NCI-H510A (cell line): ENCODE measurements around the gene ATRAID.

Experiments
- DNase-seq: peaks from one replicate; lab custom pipeline; 2025; lab: John Stamatoyannopoulos, UW

The ATRAID gene

DNA sequence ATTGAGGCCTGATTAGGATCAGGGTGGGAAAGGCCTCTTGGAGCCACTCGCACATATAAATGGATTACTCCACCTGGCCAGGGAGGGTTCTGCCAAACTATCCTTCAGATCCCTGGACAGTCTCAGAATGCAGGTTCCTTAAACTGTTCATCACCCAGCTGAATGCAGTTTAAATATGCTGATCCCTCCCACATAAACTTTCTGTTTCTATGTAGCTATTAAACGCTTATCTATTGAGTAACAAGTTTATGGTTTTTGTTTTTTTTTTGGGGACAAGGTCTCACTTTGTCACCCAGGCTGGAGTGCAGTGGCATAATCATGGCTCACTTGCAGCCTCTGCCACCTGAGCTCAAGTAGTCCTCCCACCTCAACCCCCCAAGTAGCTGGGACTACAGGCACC lies 7.2 kb downstream of the ATRAID start:
- no peak for DNase-seq

DNA sequence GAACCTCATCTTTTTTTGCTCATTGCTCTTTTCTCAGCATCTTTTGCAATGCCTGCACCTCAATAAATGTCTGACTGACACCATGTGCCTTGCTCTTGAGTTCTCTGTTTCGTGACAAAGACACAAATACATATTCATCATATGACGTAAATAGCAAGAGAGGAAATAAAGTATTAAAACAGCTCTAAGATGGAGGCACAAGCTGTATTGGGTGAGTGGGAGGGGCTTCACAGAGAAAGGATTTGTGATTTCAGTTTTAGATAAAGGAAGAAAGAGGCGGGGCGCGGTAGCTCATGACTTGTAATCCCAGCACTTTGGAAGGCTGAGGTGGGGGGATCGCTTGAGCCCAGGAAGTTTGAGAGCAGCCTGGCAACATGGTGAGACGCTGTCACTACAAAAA lies 8.2 kb downstream of the ATRAID start:
- DNase-seq, result no peak

DNA sequence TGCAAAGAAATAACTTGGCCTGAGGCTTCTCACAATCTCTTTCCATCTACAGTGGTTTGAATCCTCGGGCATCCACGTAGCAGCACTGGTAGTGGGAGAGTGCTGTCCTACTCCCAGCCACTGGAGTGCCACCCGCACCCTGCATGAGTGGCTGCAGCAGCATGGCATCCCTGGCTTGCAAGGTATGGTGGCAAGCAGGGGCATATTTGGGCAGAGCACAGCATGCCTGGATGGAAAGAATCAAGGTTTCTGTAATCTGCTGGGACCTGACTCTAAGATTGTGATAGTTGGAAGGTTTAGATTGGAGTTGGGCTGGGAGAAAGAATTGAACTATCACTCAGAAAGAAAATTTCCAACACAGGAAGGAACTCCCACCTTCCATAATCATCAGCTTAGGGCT lies 9.3 kb downstream of the ATRAID start:
- no peak for DNase-seq

DNA sequence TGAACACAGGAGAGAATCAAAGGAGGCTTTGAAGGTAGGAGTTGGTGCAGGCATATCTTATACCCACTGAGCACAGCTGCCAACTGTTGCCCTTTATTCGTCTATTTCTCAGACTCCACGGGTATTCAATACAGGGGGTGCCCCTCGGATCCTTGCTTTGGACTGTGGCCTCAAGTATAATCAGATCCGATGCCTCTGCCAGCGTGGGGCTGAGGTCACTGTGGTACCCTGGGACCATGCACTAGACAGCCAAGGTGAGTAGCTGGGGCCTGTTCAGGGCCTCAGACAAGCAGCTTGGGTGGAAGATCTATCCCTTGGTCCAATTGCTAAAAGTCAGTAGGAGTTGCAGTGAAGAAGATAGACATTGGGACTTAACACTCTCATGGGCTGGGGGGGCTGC lies 10.6 kb downstream of the ATRAID start:
- no peak for DNase-seq

DNA sequence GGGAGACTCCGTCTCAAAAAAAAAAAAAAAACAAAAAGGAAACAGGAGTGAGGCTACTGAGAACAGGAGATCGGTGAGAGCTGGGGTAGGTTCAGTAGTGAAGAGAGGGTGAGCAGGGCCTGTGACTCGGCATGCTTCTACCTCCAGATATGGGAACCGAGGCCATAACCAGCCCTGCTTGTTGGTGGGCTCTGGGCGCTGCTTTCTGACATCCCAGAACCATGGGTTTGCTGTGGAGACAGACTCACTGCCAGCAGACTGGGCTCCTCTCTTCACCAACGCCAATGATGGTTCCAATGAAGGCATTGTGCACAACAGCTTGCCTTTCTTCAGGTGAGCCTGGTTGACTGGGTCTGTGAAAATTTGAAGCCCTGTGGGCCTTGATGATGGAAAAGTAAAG lies 11.6 kb downstream of the ATRAID start:
- no peak for DNase-seq

DNA sequence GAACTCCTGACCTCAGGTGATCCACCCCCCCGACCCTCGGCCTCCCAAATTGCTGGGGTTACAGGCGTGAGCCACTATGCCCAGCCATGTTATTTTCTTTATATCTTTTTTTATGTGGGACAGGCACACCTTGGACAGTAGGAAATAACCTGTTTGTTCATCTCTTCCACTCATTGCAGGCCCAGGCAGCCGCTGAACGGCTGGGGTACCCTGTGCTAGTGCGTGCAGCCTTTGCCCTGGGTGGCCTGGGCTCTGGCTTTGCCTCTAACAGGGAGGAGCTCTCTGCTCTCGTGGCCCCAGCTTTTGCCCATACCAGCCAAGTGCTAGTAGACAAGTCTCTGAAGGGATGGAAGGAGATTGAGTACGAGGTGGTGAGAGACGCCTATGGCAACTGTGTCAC lies 13.7 kb downstream of the ATRAID start:
- no peak for DNase-seq

DNA sequence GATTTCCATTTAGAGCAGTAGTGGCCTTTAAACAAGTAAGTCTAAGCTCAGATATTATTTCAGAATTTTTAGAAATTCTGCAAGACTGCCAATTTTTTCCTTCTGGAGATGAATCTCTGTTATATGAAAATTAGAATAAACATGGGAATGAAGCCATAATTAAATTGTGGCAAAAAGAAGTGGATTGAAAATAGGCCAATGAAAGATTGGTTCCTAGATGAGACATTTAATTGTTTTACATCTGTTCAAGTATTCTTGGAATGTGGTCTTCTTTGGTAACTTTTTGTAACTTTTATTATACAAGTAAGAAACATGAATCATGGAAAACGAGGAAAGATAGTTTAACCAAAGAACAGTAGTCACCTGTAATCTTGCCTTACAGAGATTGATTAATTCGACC lies 15.7 kb downstream of the ATRAID start:
- no peak for DNase-seq

DNA sequence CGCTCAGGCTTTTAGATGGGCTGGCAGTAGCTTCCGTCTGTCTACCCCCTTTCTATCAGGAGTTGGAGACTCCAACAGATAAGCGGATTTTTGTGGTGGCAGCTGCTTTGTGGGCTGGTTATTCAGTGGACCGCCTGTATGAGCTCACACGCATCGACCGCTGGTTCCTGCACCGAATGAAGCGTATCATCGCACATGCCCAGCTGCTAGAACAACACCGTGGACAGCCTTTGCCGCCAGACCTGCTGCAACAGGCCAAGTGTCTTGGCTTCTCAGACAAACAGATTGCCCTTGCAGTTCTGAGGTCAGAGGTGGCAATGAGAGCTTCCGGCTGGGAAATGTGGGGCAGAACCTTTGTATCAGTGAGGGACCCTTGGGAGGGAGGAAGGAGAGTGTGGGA lies 20.1 kb downstream of the ATRAID start:
- DNase-seq, result no peak

DNA sequence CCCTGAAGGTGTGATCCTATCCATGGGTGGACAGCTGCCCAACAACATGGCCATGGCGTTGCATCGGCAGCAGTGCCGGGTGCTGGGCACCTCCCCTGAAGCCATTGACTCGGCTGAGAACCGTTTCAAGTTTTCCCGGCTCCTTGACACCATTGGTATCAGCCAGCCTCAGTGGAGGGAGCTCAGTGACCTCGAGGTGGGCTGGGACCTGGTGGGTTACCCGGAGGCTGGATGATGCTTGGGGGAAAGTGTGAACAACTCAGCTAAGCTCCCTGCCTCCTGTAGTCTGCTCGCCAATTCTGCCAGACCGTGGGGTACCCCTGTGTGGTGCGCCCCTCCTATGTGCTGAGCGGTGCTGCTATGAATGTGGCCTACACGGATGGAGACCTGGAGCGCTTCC lies 21.5 kb downstream of the ATRAID start:
- DNase-seq, result no peak

DNA sequence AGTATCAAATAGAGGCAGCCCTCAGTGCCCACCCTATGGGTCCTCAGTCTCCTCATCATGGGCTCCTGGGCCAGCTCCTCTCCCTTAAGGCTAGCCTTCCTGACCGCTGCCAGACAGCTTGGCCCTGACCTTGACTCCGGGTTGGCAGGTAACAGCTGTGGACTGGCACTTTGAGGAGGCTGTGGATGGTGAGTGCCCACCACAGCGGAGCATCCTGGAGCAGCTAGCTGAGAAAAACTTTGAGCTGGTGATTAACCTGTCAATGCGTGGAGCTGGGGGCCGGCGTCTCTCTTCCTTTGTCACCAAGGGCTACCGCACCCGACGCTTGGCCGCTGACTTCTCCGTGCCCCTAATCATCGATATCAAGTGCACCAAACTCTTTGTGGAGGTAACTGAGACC lies 24.3 kb downstream of the ATRAID start:
- DNase-seq, result no peak

DNA sequence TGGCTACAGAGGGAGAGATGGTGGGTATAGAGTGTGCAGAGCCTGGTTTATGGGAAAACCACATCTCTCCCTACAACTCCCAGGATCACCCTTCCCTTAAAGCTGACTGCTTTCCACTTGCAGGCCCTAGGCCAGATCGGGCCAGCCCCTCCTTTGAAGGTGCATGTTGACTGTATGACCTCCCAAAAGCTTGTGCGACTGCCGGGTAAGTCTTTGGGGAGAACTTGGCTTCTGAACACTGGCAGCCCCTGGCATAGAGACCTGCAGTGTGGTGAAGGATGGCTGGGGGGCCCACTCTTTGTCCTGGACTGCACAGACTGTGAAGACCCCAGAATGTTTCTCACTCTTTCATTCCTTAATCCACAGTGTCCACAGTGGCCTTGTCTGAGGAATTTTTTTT lies 24.8 kb downstream of the ATRAID start:
- DNase-seq, result no peak

DNA sequence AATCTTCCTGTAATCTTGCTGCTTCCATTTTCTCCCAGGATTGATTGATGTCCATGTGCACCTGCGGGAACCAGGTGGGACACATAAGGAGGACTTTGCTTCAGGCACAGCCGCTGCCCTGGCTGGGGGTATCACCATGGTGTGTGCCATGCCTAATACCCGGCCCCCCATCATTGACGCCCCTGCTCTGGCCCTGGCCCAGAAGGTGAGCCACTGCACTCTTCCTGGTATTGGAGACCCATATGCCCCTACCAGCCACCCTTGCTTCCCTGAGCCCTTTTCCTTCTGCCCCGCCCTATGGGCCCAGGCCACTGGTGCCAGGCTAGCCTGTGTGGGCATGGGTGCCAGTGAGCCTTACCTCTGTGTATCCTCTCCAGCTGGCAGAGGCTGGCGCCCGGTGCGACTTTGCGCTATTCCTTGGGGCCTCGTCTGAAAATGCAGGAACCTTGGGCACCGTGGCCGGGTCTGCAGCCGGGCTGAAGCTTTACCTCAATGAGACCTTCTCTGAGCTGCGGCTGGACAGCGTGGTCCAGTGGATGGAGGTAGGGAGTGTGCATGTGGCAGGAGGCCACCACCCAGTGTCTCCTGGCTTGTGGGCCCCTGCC lies 25.6 kb downstream of the ATRAID start:
- no peak for DNase-seq

DNA sequence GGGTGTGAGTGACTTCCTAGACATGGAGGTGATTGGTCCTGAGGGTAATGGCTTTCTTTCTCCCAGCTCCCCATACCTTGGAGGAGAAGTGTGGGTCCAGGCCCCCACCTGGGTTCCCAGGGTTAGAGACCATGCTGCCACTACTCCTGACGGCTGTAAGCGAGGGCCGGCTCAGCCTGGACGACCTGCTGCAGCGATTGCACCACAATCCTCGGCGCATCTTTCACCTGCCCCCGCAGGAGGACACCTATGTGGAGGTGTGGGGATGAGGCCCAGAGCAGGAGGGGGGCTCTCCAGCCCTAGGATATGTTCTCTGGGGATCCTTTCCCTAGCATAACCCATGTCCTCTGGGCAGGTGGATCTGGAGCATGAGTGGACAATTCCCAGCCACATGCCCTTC lies 27.1 kb downstream of the ATRAID start:
- DNase-seq, result no peak

DNA sequence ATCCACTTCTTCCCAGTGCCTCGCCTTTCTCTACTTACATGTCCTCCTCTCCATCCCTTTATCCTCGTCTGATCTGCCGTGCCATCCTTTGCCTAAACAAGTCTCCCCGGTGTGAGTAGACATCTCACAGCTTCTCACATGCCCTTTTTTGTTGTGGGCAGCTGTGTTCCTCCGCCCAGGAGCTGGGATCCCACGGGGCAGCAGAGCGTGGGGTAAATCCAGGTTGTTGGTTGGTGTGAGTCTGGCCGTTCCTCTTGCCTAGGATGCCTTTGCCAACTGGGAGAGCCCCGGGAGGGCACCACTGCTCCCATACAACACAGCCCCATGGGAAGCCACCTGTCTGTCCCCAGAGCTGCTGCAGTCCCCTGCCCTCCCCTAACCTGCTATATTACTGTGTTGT lies 28.6 kb downstream of the ATRAID start:
- no peak for DNase-seq

DNA sequence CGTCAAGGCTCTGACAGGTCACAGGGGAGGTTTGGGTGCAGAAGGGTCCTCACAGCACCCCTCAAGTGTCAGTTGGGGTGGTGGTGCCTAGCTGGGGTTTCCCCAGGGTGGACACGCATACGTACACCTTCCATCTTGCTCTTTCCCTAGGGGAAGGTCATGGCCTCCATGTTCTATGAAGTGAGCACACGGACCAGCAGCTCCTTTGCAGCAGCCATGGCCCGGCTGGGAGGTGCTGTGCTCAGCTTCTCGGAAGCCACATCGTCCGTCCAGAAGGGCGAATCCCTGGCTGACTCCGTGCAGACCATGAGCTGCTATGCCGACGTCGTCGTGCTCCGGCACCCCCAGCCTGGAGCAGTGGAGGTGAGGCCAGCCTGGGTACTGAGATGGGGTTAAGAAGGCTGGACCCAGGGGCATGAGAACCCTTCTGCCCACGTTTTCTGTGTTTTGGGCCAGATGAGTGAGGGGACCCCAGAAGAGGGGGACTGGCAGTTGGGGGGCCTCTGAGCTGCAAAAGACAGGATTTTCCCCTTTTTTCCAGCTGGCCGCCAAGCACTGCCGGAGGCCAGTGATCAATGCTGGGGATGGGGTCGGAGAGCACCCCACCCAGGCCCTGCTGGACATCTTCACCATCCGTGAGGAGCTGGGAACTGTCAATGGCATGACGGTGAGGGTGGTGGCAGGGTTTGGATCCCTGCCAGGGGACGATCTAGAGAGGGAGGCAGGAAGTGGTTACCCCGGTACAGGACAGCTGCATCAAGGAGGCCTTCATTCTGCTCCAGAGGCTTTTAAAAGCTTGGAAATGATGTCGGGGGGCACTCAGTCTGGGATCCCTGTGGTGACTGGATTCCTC lies 30.1 kb downstream of the ATRAID start:
- DNase-seq, result no peak

DNA sequence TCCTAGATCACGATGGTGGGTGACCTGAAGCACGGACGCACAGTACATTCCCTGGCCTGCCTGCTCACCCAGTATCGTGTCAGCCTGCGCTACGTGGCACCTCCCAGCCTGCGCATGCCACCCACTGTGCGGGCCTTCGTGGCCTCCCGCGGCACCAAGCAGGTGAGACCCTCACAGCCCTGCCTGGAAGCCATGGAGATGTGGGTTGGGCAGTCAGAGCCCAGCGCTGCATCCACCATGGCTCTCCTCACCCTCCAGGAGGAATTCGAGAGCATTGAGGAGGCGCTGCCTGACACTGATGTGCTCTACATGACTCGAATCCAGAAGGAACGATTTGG lies 30.7 kb downstream of the ATRAID start:
- no peak for DNase-seq

DNA sequence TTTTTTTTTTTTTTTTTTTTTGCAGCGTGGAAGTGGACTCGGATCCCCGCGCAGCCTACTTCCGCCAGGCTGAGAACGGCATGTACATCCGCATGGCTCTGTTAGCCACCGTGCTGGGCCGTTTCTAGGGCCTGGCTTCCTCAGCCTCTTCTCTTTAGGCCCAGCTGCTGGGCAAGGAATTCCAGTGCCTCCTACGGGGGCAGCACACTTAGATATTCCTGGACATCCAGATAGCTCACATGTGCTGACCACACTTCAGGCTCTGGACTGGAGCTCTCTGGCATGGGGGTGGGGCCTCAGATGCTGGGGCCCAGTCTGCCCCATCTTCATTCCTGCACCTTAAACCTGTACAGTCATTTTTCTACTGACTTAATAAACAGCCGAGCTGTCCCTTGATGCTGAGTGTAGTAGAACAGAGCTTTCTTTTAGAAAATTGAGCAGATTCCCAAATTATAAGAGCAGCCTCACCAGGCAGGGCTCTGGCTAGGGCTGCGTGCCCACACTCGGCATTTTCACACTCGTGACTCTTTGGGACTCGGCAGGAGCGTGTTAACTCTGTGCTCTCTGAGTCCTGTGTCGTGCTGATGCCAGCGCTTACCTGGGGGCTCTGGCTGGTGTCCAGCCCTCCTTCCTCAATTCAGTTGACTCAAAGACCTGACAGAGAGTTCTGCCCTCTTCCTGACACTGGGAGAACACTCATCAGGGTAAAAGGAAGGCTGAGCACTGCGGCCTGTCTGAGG lies 31.7 kb downstream of the ATRAID start:
- no peak for DNase-seq

DNA sequence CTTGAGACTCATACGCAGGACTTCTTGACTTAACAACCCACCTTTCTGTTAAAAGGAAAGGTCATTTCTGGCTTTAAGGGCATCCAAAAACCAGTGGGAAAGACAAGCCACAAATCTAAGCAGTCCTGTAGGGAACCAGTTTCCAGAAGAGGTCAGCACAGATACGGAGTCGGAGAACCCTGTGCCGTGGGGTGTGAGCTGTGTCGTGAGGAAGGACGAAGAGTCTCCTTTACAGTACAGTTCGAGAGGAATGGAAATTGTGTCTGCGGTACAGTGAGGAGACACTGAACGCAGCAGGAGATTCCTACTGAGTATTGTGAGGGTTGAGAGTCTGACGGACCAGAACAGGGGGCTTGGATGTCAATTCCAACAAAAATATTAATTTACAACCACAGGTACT lies 33.3 kb downstream of the ATRAID start:
- no peak for DNase-seq

DNA sequence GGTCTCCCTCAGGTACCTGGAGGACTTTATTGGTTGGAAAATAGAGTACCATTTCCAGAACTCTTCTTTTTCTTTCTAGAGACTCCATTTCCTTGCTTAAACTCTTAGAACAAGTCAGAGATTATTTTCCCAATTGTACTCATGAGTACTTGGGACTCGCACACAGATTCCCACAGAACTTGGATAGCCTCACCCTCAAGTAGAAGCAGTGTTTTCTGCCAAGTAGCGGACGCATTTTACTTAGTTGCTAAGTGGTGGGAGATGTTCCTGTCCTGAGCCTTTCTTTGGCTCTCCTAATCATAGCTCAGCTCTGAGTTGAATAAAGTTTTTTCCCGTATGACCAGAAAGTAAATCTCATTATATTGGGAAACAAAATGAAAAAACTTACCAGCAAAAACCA lies 33.8 kb downstream of the ATRAID start:
- DNase-seq, result no peak

DNA sequence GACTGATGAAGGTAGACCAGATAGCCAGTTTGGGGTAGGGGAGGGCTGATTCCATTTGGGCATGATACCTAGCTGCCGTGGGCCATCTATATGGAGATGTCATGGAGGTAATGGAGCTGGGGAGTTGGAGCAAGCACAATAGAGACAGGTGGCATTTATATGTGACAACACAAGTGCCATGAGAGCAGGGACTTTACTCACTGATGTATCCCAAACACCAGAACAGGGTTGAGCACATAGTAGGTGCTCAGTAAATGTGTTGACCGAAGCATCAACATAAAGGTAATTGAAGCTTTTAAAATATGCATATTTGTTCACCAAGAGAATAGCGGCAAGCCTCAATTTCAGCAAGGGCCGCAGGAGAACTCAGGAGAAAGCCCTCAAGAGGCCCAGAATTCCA lies 36.1 kb downstream of the ATRAID start:
- no peak for DNase-seq

DNA sequence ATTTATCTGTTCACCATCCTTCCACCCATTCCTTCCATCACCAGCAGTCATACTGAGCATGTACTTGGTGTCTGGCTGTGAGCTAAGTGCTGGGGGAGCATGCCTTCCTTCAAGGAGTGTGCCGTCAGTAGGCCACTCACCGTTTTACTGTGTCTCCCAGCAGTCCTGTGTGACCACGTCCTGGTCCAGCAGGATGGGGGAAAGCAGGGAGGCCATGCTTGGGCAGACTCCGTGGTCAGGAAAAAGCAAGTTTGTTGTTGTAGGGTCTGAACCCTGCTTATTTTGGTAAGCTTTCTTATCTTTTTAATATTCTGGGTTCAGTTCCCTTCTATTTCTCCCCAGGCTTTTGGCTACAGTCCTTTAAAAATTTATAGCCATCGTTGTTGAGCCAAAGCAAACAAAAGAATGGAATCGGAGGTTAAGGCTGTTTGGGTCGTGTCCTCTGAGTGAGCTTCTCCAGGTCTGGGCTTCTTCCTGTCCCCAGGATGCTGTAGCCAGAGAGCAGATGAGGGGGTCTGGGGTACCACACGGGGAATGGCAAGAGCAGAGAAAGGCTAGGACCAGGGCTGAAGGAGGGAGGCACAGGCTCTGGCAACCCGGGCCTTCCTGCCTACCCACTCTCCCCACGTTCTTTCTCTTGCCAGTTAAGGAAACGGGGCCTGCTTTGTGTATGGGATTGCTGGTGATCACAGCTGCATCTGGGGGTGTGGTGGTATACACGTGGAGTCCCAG lies 37.5 kb downstream of the ATRAID start:
- DNase-seq, result no peak

DNA sequence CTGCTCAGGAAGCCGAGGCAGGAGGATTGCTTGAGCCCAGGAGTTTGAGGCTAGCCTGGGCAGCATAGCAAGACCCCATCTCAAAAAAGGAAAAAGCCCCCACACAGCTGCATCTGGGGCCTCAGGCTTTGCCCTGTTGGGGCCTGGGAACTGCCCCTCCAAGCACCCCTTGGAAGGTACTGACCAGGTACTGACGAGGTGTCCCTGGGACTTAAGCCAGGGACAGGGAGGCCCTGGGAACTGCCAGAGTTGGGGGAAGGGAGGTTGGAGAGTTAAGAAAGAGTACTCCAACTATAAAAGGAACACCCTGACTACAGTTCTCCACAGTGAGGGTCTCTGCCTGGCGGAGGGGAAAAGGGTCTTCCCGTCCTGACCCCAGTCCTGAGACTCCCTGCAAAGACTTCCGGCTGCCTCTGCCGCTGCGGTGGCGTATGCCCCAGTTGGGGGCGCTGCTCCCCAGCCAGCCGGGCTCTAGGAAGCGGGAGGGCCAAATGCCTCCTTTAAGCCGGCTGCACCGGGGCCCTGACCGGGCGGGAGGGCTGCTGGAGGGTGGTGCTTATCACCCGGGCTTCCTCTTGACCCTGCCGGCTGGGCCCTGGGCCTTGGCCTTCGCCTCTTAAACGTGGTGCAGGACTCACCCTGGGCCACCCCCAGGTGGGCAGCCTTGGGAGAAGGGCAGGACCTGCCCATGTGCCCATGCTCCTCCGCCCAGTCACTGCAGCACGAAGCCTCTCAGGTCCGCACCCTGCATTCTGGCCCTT lies 38.2 kb downstream of the ATRAID start:
- DNase-seq, result peak; percentile 9
